Stimulated activated naive CD8-positive, alpha-beta T cell treated with anti-CD3 and anti-CD28 coated beads, Interleukin-15, Interleukin-2, amounts not matched to agents 100 U/mL and 50 U/mL, for 24 hours (primary cell): ENCODE data around the gene TBC1D5.
"Not testable (repeated sequence)": the region's sequence is repeated elsewhere in the genome, so short reads cannot be mapped to it uniquely, and the experiment has no call there.

Experiments
- ATAC-seq: fragments of 150-1000 bp; cut with Tn5 transposase; one replicate; pipeline ENCODE4 v1.10.0; 2021
- DNase-seq: peaks from one replicate; pipeline ENCODE4 v3.0.0; 2021

The TBC1D5 gene

DNA sequence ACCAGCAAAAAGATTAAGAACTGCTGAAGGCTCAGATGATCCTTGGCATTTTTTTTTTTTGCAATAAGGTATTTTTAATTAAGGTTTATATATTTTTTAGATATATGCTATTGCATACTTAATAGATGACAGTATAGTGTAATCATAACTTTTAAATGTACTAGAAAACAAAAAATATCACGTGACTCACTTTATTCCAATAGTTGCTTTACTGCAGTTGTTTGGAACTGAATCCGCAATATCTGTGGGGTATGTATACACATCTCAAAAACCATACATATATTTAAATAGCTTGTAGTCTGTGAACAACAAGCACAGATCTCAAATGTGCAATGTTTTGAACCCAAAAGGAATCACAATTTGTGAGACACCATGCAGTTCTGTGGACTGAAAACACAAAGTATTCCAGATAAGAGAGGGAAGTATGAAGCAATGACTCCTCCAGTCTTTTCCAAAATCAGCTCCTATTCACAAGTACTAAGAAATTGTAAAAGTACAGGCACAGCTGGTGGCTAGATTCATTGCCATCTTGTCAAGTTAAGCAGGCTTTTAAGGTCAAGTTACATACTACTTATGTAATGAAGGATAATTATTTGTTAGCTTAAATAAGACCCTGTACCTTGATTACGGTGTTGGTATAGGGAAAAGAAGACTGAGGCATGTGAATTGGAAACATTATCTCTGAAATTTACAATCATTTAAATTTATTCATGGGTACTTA, 331.1 kb downstream of the TBC1D5 start:
- ATAC-seq = no peak
- DNase-seq = no peak

DNA sequence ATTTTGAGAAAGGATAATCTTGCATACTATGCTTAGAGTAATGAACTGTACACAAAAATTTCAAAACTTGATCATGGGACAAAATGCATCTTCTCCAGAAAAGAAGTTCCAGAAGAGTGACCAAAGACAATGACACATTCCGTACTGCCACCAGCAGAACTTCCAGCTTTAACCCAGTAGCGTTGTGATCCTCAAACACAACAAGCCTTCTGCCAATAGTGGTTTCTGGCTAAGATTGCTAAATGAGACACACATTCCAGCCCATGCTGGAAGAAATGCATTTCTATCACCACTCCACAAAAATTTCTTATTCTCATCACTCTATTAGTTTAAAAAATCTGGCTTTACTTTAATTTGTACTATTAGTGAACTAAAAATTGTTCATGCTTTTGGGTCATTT, 334.9 kb downstream of the TBC1D5 start:
- no peak for ATAC-seq

DNA sequence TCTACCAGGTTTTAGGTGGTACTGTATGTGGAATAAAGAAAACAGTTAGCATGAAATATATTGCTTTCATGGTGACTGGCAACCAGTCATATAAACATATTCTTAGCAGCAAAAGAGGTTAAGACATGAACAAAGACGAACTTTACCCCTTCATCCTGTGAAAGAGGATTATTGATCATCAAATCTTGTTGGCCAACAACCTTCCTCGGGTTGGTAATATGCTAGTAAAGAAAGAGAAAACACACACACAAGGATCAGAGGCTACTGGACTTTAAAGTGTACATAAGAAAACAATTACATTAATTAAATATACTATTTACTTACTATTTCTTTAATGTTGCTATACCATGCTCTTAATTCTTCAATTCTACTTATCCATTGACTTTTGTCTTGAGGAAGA, 337.9 kb downstream of the TBC1D5 start:
- ATAC-seq = no peak
- no peak for DNase-seq

More for the DNA sequence above, 334.9 kb downstream of the TBC1D5 start:
- DNase-seq = no peak

DNA sequence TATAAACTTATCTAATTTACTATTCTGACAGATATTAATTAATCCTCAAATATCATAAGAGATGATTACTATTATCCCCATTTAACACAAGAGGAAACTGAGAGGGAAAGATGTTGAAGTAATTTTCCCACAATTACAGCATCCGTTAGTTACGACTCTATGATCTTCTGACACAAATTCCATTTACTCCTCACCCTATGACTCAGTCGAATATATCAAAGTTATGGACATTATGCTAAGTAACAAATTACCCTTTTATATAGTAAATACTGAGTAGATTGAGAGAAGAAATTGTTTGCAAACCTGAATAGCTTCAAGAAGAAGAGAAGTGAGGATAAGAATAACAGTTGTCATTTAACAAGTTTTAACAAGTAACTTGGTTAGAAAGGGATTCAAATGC, 340.0 kb downstream of the TBC1D5 start:
- DNase-seq = no peak
- no peak for ATAC-seq

DNA sequence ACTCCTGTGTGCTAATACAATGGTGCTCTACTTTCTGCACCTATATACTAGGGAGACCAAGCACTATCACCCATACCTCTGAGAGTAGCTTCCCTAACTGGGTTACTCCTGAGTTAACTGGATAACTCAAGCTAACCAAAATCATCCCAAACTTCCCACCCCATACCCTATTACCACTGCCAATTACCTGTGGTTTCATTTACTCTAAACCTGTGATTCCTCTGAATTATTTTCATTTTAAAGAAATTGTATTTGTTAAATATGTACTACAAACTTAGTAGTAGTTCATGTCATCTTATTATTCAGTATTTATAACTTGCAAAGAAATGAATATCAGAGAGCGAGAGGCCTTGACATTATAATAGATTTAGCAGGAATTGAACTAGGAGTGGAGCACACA, 340.5 kb downstream of the TBC1D5 start:
- DNase-seq (no peak), ATAC-seq (no peak)

DNA sequence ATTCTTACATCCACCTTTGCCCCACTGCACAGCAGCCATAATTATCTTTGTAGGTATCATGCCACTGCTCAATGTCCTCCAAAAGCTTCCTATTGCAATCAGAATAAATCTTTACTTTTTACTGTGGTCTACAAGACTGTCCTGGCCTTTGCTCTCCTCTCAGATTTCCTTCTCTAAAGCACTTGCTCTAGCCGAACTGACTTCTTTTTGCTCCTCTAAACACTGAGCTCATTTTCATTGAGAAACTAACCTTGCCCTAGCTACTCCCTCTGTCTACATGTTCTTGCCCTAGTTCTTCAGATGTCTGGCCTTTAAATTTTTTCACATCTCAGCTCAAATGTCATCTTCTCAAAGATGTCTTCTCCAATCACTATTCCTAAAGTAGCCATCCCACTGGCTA, 342.8 kb downstream of the TBC1D5 start:
- ATAC-seq (no peak), DNase-seq (no peak)

DNA sequence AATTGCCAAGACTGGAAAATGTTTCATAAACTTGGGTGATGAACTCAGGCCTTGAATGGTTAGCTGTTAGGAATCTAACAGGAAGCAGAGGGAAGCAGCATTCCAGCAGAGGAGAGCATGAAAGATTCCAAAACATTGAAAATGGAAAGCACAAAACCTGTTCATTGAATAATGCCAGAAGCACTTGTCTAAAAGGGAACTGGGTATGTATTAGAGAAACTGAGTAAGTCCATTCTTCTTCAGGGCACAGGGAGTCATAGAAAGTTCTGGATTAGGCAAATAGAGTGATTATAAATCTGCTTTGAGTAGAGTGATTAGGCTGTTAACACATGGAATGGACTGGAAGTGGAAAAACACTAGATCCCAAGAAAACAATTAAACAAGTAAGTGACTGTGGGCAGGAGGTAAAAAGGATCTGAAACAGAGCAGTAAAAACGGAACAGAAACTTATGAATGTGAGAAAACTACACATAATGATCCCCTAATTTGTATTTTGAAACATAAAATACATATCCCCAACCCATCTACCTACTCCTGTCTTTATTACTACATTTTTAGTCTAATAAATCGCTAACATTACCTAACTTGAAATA, 343.4 kb downstream of the TBC1D5 start:
- ATAC-seq (no peak), DNase-seq (no peak)

DNA sequence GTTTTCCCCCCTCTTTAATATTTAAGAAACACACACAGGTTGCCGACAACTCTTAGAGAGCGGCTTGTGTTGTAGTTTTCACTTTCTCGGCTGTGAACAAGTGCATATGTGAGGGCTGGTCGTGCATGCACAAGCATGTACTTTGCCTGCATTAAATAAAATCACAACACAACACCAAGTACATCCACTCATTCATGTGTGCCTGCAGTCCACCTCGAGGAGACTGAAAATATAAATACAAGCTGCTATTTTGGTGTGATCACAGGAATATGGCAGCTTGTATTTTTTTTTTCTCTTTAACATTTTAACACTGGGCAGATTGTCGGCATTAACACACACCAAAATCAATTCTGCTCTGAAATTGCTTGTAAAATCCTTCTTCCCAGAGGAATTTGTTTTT, 346.4 kb downstream of the TBC1D5 start:
- DNase-seq = no peak
- ATAC-seq = no peak

DNA sequence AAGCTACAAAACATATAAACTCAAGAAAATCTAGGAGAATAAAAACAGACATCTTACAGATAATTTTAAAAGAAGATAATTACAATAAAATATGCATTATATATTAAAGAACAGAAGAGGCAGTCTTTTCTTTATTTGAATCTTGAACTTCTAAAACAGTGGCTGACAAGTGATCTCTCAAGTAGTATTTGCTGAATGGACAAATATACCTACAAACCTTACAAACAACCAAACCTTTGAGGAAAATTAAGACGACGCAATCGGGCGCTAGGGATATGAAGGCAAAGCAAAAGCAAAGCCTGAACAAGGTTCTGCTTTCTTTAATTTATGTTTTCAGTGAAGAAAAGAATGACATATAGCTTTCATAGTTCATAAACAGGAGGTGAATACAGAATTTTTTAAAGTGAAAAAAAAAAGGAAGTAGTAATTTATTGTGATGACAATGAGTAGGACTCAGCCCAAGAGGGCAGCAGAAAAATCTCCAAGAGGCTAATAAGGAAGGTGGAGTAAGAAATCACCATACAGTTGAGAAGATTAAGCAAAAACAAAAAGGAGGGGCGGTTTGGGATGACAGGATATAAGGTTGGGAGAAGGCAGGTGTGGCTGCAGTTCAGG, 347.8 kb downstream of the TBC1D5 start:
- no peak for ATAC-seq

DNA sequence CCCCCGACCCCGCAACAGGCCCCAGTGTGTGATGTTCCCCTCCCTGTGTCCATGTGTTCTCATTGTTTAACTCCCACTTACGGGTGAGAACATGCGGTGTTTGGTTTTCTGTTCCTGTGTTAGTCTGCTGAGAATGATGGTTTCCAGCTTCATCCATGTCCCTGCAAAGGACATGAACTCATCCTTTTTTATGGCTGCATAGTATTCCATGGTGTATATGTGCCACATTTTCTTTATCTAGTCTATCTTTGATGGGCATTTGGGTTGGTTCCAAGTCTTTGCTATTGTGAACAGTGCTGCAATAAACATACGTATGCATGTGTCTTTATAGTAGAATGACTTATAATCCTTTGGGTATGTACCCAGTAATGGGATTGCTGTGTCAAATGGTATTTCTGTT, 349.9 kb downstream of the TBC1D5 start:
- ATAC-seq, DNase-seq: not testable (repeated sequence)

More for the DNA sequence above, 347.8 kb downstream of the TBC1D5 start:
- no peak for DNase-seq

DNA sequence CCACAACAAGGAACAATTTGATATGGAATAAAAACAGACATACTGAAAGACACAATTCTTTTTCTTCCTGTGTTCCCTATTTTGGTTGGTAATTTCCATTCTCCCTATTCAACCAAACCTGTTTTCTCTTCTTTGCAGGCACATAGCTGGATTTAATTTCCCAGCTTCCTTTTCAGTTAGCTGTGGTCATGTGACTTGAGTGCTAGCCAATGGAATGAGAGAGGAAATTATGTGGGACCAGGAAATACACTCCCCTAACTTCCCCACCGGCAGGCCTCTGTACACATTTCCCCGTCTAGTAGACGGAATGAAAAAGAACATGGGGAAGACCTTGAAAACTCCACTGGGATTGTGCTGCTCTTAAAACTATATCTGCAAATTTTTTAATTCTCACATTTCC, 351.6 kb downstream of the TBC1D5 start:
- DNase-seq (no peak), ATAC-seq (no peak)

DNA sequence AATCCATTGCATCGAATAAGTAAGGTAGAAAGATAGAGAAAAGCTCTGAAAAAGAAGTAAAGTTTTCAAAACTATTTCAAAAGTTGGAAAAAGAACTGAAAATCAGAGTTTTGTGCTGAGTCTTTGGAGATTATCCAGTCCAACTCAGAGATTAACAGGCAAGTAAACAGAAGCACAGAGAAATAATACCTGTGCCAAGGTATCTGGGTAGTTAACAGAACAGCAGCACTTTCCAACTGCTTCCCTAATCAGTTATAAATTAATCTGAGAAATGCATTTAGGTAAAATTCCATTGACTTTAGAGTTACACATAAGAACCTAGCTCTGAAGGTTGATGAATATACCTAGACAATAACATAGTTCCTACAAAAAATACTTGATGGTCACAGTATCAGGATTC, 355.3 kb downstream of the TBC1D5 start:
- ATAC-seq (no peak), DNase-seq (no peak)

DNA sequence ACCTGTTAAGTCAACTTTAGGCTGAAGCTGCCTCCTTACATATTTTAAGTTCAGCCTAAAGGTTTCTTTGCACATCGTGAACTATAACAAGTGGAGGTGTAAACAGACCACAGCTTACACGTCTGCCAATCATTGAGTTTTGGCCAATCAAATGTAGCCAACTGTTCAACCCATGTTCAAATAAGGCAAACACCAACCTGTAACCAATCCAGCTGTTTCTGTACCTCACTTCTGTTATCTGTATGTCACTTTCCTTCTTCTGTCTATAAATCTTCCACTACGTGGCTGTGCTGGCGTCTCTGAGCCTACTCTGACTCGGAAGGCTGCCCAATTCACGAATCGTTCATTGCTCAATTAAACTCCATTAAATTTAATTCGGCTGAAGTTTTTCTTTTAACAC, 356.0 kb downstream of the TBC1D5 start:
- DNase-seq = no peak
- no peak for ATAC-seq

DNA sequence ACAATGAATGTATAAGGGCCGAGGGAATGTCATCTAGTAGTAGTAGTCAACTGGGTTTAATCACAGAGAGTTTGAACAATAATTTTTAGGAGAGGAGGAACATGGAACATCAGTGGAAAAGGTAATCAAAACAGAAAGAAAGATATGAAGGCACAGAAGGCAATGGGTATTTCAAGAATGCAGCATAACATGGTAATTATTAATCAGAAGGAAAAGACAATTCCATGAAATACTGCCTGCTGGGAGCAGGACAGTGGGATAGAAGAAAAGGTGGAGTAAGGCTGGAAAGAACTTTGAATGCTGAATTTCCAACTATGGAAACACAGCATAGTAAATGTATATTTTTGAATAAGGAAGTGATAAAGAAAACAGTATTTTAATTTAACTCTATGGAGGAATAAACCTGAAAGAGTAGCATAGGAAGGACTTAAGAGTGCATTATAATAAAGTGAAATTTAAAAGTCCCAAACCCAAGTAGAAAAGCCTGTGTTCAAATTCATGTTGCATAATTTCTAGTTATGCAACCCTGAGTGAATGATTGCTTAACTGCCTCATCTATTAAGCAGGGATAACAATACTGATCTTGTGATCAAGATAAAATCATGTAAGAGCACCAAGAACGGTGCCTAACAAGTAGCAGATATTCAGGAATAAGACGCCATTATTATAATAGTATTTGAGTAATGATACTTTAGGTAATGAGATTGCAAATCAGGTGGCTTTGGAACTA, 357.7 kb downstream of the TBC1D5 start:
- no peak for DNase-seq
- no peak for ATAC-seq

DNA sequence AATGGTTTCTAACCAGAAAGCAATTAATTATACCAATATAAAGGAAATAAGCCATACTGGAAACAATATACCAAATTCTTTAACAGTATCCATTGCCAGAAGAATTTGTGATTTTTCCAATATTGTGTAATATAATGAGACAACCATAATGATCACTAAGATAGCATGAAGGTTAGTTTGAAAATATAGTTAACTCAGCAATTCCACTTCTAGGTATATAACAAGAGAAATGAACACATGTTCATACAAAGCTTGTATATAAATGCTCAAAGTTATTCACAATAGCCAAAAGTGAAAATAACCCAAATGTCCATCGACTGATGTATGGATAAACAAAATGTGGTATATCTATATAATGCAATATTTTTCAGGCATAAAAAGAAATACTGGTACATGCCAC, 369.1 kb downstream of the TBC1D5 start:
- DNase-seq = no peak
- no peak for ATAC-seq

DNA sequence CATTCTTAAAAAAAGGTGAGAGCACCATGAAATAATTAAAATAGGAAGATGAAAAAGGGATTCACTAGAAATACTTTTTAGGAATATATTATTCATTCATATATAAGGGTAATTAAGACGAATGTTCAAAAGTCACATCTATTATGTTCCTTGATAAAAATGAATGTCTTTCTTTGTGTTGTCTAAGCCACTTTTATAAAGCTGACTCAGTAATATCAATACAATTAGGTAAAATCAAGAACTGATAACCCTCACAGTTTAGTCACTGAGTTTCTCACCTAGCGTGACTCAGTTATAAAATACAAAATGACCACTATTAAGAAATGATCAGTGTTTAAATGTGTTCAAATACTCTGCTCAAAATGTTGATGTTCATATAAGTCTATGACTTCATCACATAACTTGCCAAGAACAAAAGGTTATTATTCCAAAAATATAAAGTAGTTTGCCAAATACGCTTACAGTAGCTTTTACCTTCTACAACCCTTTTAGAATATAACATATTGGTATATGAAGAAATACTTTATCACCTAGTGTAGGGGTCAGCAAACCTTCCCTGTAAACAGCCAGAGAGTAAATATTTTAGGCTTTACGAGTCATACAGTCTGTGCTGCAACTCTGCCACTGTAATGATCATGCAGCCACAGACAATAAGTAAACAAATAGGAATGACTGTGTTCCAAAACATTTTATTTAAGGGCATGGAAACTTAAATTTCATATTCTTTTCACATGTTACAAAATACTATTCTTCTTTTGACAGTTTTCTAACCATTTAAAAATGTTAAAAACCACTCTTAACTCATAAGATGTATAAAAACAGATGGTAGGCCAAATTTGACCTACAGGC, 369.8 kb downstream of the TBC1D5 start:
- ATAC-seq (no peak), DNase-seq (no peak)

DNA sequence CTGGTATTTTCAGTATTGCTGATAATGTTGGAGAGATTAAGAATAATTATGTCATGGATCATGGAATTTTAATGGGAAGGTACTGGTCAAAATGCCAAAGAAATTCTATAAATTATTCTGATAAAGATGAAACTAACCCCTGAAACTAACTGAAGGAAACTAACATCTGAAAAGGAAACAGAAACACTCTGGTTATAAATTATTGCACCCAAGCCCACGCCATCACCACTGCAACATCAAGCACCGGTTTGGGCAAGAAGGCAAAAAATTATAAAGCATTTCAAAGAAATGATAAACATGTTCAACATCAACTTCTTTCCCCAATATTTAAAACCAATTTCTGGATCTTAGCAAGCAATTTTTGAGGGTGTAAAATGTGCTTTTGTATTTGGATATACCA, 372.5 kb downstream of the TBC1D5 start:
- ATAC-seq (no peak), DNase-seq (no peak)

DNA sequence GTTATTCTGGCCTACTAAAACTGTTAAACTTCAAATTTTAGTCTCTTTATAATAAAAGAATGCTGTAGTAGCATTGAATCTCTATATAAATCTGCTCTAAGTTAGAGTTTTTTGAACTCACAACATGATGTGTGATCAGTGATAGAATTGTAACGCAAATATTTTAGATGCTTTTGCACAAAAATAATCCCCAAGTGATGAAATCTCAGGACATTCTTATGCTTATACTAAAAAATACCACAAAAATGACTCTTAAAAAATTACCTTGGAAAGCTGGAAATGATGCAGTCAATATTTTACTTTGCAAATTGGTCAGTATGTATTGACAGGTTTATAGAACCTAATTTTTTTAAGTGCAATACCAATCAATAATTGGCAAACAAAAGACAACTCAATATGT, 375.3 kb downstream of the TBC1D5 start:
- ATAC-seq = no peak
- DNase-seq = no peak

DNA sequence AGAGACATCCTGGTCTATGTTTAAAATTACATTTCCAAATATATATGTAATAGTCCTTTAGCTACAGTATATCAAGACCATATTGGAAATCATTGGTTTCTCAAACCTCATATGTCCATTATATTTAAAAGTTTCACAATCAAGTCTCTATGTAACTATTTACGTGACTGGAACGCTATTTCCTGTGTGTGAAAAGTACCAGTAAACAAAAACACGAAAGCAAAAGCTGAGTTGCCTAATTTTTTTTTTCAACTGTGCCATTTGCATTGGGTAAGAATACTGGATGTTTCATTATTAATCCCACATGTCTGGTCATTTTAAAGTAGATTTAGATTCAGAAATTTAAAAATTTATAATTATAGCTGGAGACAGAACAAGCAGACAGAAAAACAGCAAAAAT, 381.4 kb downstream of the TBC1D5 start:
- DNase-seq = no peak

DNA sequence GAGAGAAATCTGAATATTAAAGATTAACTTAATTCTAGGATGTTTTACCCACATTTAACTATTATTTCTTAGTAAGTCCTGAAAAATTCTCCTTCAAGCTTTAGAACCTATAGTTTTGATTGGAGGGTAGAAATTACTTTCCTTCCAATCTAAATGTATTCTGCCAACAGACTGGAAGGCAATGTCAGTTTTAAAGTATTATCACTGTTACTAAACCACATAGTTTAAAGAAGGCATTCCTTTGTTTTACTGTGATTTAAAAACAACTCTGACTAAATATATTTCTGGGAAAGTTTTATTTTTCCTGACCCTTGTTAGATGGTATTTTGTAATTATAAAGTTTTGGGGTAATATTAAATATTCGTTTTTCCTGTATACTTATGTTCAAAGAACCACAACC, 382.5 kb downstream of the TBC1D5 start:
- DNase-seq (no peak), ATAC-seq (no peak)

More for the DNA sequence above, 381.4 kb downstream of the TBC1D5 start:
- ATAC-seq = no peak

DNA sequence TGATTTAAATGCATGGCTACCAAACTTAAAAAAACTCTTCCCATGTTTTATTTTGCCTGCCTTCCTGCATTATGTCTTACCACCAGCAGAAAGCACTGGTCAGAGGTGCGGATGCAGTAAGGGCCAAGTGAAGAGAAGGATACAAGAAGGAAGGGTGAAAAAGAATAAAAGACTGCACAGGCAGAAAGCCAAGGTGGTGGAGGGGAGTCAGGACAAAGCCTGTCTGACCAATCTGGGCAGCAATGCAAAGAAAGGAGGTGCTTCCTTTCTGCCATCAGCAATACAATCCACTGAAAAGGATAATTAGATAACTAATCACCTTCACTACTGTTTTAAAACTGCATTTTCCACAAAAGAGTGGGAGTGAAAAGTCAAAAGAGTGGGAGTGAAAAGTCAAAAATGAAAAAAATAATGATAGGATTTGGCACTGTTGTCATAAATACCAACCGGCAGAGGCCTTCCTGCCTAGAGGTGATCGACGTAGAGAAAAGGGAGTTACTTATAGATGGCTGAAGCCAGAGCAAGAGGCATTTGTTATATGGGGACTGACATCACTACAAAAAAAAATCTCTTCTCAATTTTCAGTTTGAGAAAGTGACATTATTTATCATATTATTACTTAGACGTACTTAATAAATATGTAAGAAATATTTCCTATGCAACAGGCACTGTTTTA, 385.3 kb downstream of the TBC1D5 start:
- no peak for ATAC-seq

DNA sequence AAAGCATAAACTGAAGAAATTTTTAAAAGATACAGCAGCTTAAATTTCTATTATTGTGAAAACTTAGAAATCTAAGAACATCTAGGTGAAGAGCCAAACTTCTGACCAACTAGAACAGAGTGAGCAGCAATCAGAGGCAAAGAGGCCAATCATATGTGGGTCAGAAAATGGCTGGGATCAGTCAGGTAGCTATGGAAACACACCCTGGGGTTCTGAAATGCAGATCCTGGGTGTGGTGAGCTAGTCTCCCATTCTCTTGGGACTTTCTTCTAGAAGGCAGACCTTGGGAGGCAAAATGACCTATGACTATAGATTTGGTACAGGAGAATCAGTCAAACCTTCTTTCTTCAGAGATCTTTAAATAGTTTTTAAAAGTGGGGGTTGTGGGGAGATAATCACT, 385.8 kb downstream of the TBC1D5 start:
- DNase-seq (no peak), ATAC-seq (no peak)

More for the DNA sequence above, 385.3 kb downstream of the TBC1D5 start:
- no peak for DNase-seq
